GM18870 (cell line): Measurements from ENCODE around the gene IL1RAPL1.
"Not testable (repeated sequence)": the region's sequence is repeated elsewhere in the genome, so short reads cannot be mapped to it uniquely, and the experiment has no call there.

Experiments used
- ATAC-seq: cut with Tn5 transposase; IDR thresholded peaks from one replicate; pipeline ENCODE4 v1.9.1; 2021; ENCODE audit warnings: moderate library complexity; ENCODE audit not compliant: unreplicated experiment

Gene IL1RAPL1

GRCh38 chrX:29082558-29082957 is 495.3 kb downstream of the IL1RAPL1 start:
- no peak for ATAC-seq

- ATAC-seq = no peak
Observed at GRCh38 chrX:29083823-29084222, 496.6 kb downstream of the IL1RAPL1 start.

GRCh38 chrX:29090811-29091210 is 503.6 kb downstream of the IL1RAPL1 start:
- no peak for ATAC-seq

GRCh38 chrX:29107231-29107630 is 520.0 kb downstream of the IL1RAPL1 start:
- ATAC-seq = no peak

GRCh38 chrX:29110041-29110440 is 522.8 kb downstream of the IL1RAPL1 start:
- ATAC-seq = no peak

- no peak for ATAC-seq
Observed at GRCh38 chrX:29113221-29113620, 526.0 kb downstream of the IL1RAPL1 start.

- not testable (repeated sequence) for ATAC-seq
Observed at GRCh38 chrX:29122817-29123216, 535.6 kb downstream of the IL1RAPL1 start.

- no peak for ATAC-seq
Observed at GRCh38 chrX:29130905-29131304, 543.7 kb downstream of the IL1RAPL1 start.

GRCh38 chrX:29136904-29137303 is 549.7 kb downstream of the IL1RAPL1 start:
- no peak for ATAC-seq

- ATAC-seq = no peak
Observed at GRCh38 chrX:29138003-29138402, 550.8 kb downstream of the IL1RAPL1 start.

- no peak for ATAC-seq
Observed at GRCh38 chrX:29143356-29143755, 556.1 kb downstream of the IL1RAPL1 start.

GRCh38 chrX:29143756-29144155 is 556.5 kb downstream of the IL1RAPL1 start:
- ATAC-seq = no peak

GRCh38 chrX:29145316-29145715 is 558.1 kb downstream of the IL1RAPL1 start:
- no peak for ATAC-seq

GRCh38 chrX:29148511-29148910 is 561.3 kb downstream of the IL1RAPL1 start:
- ATAC-seq = no peak

GRCh38 chrX:29155286-29155685 is 568.0 kb downstream of the IL1RAPL1 start:
- ATAC-seq = no peak

GRCh38 chrX:29172880-29173279 is 585.6 kb downstream of the IL1RAPL1 start:
- no peak for ATAC-seq

- ATAC-seq = no peak
Observed at GRCh38 chrX:29187264-29187663, 600.0 kb downstream of the IL1RAPL1 start.

GRCh38 chrX:29196501-29196900 is 609.3 kb downstream of the IL1RAPL1 start:
- no peak for ATAC-seq

GRCh38 chrX:29215251-29215650 is 628.0 kb downstream of the IL1RAPL1 start:
- no peak for ATAC-seq

- no peak for ATAC-seq
Observed at GRCh38 chrX:29225670-29226069, 638.4 kb downstream of the IL1RAPL1 start.

- ATAC-seq = no peak
Observed at GRCh38 chrX:29229802-29230201, 642.6 kb downstream of the IL1RAPL1 start.

GRCh38 chrX:29231800-29232199 is 644.6 kb downstream of the IL1RAPL1 start:
- no peak for ATAC-seq

- ATAC-seq = no peak
Observed at GRCh38 chrX:29233592-29234183, 646.4 kb downstream of the IL1RAPL1 start.
